ENCODE measurements around the gene COL18A1. TPM values are rescaled to one million over a fixed set of nuclear protein-coding genes. Genes with fewer than 3 reads are reported as not detected.

The COL18A1 gene
- total and polyA plus RNA-seq, 2 of the 8 experiments (the other 6 are each of a cell fraction or from before 2014, with no cell fraction given) = 145 to 201 TPM

DNA sequence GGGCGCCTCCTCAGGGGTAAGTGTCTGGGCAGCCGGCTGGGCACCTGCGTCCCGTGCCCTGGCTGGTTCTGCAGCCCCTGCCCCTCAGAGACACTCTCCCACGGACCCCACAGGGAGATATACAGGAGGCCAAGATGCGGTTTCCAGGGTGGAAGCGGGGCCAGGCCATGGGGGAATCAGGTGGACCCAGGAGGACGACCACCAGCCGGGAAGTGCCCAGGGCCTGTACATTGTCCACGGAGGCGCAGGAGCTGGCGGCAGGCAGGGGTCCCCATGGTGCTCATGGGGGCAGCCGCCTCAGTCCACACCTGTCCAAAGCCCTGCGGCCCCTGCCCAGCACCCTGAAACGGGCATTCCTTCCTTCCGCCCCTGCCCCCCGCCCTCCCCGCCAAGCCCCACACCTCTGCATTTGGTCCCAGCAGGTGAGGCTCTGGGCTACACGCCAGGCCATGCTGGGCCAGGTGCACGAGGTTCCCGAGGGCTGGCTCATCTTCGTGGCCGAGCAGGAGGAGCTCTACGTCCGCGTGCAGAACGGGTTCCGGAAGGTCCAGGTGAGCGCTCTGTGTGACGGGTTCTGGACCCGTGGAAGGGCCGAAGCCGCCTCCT lies 100.6 kb downstream of the COL18A1 start:
- FAIRE-seq (no peak), DNase-seq (ENCODE audit: low read depth in 1 of 2, low spot score in 2 of 2) (no peak)
- POLR2A ChIA-PET (ENCODE audit: partially characterized antibody) = interaction anchor here (0.8 to 1.8 kb wide), 7 partner anchors 10 to 29 kb away, joined by 3 to 11 read pairs (median 3); no protein-coding TSS in a partner anchor
- no peak overlapping the region for H3K56ac ChIP-seq (replicated peaks; ENCODE audit: insufficient read length, low read depth, low read length)
- H2BK5ac ChIP-seq (ENCODE audit: low read depth, low read length) = no peak overlapping the region
- no peak overlapping the region for H3K4me2 ChIP-seq (ENCODE audit: insufficient read depth in 1 of 2, low read depth in 2 of 2, low read length in 2 of 2)
- peaks cover 9% of the 10 kb centered on the region; the same call in 1 of the 2 replicates for H3K23me2 ChIP-seq (ENCODE audit: low read depth, low read length)
- CTCF ChIA-PET (ENCODE audit: partially characterized antibody) = no interaction called here
- H3K18ac ChIP-seq (ENCODE audit: extremely low read depth, low read length) = no peak overlapping the region
- H3K27ac ChIP-seq (ENCODE audit: low read depth, low read length) = no peak overlapping the region
- no peak overlapping the region for H2BK12ac ChIP-seq (ENCODE audit: low read depth, low read length)
- H2BK20ac ChIP-seq (ENCODE audit: low read length) = no peak overlapping the region
- H3K4me3 ChIP-seq (ENCODE audit: extremely low read depth in 1 of 4, insufficient read depth in 2 of 4, low read depth in 3 of 4, low read length in 4 of 4) = no peak overlapping the region
- no peak overlapping the region for H4K8ac ChIP-seq (ENCODE audit: extremely low read depth, insufficient read depth, low read length)
- no peak overlapping the region for H3K23ac ChIP-seq (ENCODE audit: insufficient read length)
- H3K9me3 ChIP-seq (ENCODE audit: insufficient read depth in 2 of 2, low read depth in 1 of 2, low read length in 1 of 2) = no peaks in the 10 kb centered on the region
- H2AK5ac ChIP-seq (ENCODE audit: low read depth, low read length) = no peak overlapping the region
- H3K36me3 ChIP-seq (ENCODE audit: control insufficient read depth in 2 of 4, insufficient read depth in 4 of 4, low read length in 3 of 4) = peaks cover 0 to 36% (median 0%) of the 10 kb centered on the region in 4 experiments; a peak in 4 of 8 replicates
- H4K5ac ChIP-seq (ENCODE audit: insufficient read length, low read depth, low read length) = no peak overlapping the region
- H4K20me1 ChIP-seq (replicated peaks in 1 of 2; ENCODE audit: control insufficient read depth in 1 of 2, insufficient read depth in 2 of 2, low read length in 2 of 2) = peaks cover 2 to 15% of the 10 kb centered on the region in 2 experiments
- H3K14ac ChIP-seq (ENCODE audit: insufficient read length) = no peak overlapping the region
- no peak overlapping the region for H2BK120ac ChIP-seq (replicated peaks; ENCODE audit: low read depth, low read length)
- H3K79me1 ChIP-seq (ENCODE audit: low read depth, low read length) = no peaks in the 10 kb centered on the region
- no peak overlapping the region for H2BK15ac ChIP-seq (ENCODE audit: low read length)
- H3K9ac ChIP-seq (replicated peaks in 1 of 4; ENCODE audit: extremely low read depth in 1 of 4, low read depth in 3 of 4, low read length in 3 of 4) = no peak overlapping the region
- H3K4ac ChIP-seq (replicated peaks; ENCODE audit: insufficient read length, low read depth, low read length) = no peak overlapping the region
- no peaks in the 10 kb centered on the region for H3K27me3 ChIP-seq (replicated peaks in 1 of 4; ENCODE audit: control insufficient read depth in 3 of 4, extremely low read depth in 1 of 4, insufficient read depth in 3 of 4, low read length in 3 of 4)
- H3K4me1 ChIP-seq (replicated peaks in 1 of 4; ENCODE audit: control insufficient read depth in 3 of 4, insufficient read depth in 4 of 4, low read length in 3 of 4) = no peaks in the 10 kb centered on the region; a peak in 1 of 7 replicates
- TF ChIP-seq TAF1 (IDR thresholded peaks at IDR 0.05; ENCODE audit: low read depth, low read length) (no peak), CHD2 (IDR thresholded peaks at IDR 0.05; ENCODE audit: low read length) (no peak), RAD21 (IDR thresholded peaks at IDR 0.05 in 1 of 2, conservative IDR thresholded peaks at IDR 0.05 in 1 of 2; ENCODE audit: low read depth in 2 of 2, low read length in 2 of 2) (no peak), GTF2F1 (IDR thresholded peaks at IDR 0.05; ENCODE audit: borderline replicate concordance, low read depth, low read length) (no peak)
- WGBS, 2 experiments (ENCODE audit: extremely low coverage in 1 of 2, insufficient coverage in 1 of 2, insufficient read length in 1 of 2, insufficient replicate concordance in 2 of 2, low coverage in 1 of 2, low lambda C conversion rate in 2 of 2, missing lambda C conversion rate in 1 of 2) = 95% methylated on average over 26 of the region's 33 CpGs; no CpG with 5 or more reads in 1 of the 2 experiments
- H2AFZ ChIP-seq (ENCODE audit: low read length) = no peak overlapping the region
- H3K79me2 ChIP-seq (ENCODE audit: control insufficient read depth in 1 of 2, insufficient read depth in 2 of 2, low read length in 2 of 2) = no peaks in the 10 kb centered on the region
- no peak overlapping the region for H4K91ac ChIP-seq (replicated peaks; ENCODE audit: insufficient read length, low read length)

All from H1 (cell line).